ENCODE data around the gene TDO2.
A peak's percentile ranks its signal among the peaks of the same experiment; 100 is the strongest.

The TDO2 gene

DNA sequence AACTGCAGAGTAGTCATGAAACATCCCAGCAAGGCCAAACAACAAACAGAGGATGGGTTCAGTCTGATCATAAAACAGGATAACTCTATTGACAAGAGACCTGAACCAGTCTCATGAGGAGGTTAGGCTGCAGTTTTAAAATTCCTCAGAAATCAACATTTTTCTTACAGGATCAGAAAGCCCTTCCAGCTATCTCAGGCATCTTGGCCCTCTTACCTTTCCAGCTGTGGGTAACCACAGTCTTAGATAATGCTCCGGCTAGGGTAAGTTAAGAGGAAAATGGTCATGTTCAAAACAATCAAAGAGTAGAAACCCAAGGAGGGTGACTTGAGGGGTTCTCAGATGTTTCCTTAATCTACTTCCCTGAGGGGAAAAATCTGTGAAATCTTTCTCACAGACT lies 45.0 kb downstream of the TDO2 start:
- in situ Hi-C loops (cut with MboI; ENCODE audit: low pct_unique_long_range_greater_than_20kb, low sequenced_read_pairs, unreplicated experiment) = no loop called here
- no peak for DNase-seq (ENCODE audit: low spot score)
- TF ChIP-seq, protein P1, sequence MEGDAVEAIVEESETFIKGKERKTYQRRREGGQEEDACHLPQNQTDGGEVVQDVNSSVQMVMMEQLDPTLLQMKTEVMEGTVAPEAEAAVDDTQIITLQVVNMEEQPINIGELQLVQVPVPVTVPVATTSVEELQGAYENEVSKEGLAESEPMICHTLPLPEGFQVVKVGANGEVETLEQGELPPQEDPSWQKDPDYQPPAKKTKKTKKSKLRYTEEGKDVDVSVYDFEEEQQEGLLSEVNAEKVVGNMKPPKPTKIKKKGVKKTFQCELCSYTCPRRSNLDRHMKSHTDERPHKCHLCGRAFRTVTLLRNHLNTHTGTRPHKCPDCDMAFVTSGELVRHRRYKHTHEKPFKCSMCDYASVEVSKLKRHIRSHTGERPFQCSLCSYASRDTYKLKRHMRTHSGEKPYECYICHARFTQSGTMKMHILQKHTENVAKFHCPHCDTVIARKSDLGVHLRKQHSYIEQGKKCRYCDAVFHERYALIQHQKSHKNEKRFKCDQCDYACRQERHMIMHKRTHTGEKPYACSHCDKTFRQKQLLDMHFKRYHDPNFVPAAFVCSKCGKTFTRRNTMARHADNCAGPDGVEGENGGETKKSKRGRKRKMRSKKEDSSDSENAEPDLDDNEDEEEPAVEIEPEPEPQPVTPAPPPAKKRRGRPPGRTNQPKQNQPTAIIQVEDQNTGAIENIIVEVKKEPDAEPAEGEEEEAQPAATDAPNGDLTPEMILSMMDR (IDR thresholded peaks at IDR 0.05; ENCODE audit: extremely low read depth, insufficient read depth, missing control alignments) = no peak

DNA sequence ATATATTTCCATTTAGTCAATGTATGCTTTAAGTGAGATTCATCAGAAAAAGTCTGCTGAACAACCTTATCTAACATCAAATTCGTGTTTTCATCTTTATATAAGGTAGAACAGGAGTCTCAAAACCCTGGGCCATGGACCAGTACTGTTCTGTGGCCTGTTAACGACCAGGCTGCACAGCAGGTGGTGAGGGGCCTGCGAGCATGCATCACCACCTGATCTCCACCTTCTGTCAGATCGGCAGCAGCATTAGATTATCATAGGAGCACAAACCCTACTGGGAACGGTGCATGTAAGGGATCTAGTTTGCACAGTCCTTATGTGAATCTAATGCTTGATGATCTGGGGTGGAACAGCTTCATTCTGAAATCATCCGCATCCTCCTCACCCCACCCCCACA lies 47.0 kb downstream of the TDO2 start:
- no peak for DNase-seq (ENCODE audit: low spot score)
- in situ Hi-C loops (cut with MboI; ENCODE audit: low pct_unique_long_range_greater_than_20kb, low sequenced_read_pairs, unreplicated experiment) = loop anchor here (25.0 kb wide), 1 partner anchor 437 kb away; no protein-coding TSS in a partner anchor
- TF ChIP-seq, protein P1 (IDR thresholded peaks at IDR 0.05; ENCODE audit: extremely low read depth, insufficient read depth, missing control alignments) = no peak

DNA sequence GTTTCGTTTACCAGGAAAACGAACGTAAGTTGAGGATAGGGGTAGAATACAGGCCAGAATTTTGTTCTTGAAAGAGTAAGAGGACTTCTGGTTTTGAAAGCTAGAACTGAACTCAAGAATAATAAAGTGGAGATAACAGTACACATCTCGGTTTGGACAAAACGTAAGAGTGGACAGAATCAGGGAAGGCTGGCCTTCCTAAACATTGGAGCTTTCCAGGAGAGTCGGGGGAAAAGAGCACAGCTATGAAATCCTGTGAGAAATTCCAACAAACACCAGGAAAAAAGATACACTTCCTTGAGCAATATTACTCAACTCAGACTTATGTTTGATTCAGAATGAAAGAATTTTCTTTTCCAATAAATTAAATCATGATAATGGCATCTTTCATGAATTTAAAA lies 49.0 kb downstream of the TDO2 start:
- TF ChIP-seq, protein P1 (IDR thresholded peaks at IDR 0.05; ENCODE audit: extremely low read depth, insufficient read depth, missing control alignments) = no peak
- DNase-seq (ENCODE audit: low spot score) = no peak
- in situ Hi-C loops (cut with MboI; ENCODE audit: low pct_unique_long_range_greater_than_20kb, low sequenced_read_pairs, unreplicated experiment) = loop anchor here (25.0 kb wide), 1 partner anchor 435 kb away; no protein-coding TSS in a partner anchor

DNA sequence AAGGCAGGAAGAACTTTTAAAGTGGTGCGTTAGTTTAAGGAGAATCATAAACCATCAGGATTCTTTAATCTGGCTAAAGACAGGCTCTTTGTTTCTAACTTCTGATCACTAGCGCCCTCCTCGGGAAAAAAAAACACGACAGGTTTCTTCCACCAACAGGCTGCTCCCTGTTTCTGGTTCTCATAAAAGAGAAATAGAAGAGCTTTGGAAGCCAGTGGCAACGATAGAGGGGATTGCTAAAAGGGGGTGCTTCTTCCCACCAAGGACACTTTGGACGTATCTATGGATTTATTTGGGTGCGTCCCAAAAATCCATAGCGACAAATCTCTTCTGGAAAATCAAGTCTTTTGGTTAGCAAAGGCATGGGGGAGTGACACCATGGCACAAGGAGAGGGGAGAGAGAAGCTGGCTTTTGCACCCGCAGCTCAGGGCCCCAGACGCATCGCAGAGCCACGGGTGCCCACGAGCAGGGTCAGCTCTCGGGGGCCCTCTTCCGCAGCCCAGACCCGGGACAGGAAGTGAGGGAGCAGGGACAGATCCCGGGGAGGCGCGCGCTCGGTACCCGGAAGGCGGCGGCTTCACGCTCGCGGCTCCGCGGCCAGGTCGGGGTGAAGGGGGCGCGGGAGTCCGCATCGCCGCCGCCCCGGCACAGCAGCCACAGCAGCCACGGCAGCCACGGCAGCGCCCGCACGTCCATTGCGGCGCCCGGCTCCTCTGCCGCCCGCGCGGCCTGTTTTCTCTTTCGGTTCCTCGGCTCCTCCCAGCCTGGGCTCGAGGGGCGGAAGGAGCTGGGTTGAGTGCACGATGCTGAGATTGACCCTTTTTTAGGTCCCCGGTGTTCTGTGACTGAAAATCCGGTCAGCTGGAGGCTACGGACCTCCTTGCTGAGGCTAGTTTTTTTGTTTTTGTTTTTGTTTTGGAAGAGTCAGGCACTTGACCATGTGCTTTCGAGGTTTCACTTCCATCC lies 49.9 kb downstream of the TDO2 start, which contains the start of gene CTSO:
CTSO (minus strand) TSS at position 716 of the 967 bp plus-strand sequence; CDS start at position 697, 19 bp downstream.
- DNase-seq (ENCODE audit: low spot score) = peak; percentile 81
- in situ Hi-C loops (cut with MboI; ENCODE audit: low pct_unique_long_range_greater_than_20kb, low sequenced_read_pairs, unreplicated experiment) = loop anchor here (25.0 kb wide), 1 partner anchor 434 kb away; no protein-coding TSS in a partner anchor
- TF ChIP-seq, protein P1 (IDR thresholded peaks at IDR 0.05; ENCODE audit: extremely low read depth, insufficient read depth, missing control alignments) = peak; percentile 53

DNA sequence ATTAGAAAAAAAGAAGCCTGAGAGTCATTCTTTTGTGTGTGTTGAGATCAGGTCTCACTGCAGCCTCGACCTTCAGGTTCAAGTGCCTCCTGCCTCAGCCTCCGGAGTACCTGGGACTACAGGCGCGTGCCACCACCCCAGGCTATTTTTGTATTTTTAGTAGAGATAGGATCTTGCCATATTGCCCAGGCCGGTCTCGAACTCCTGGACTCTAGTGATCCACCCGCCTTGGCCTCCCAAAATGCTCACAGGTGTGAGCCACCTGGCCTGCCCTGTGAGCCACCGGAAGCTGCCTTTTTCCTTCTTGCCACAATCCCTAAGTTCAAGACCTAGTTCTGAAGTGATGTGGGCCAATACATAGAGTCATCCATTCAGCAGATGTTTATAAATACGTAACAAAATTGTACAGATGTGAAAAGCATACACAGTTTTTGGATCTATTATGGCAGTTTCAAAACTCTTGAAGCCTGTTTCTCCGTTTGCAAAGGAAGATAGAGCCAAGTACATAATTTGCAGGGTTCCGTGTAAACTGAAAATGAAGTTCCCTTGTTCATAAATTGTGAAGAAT lies 50.7 kb downstream of the TDO2 start:
- TF ChIP-seq, protein P1 (IDR thresholded peaks at IDR 0.05; ENCODE audit: extremely low read depth, insufficient read depth, missing control alignments) = no peak
- in situ Hi-C loops (cut with MboI; ENCODE audit: low pct_unique_long_range_greater_than_20kb, low sequenced_read_pairs, unreplicated experiment) = loop anchor here (25.0 kb wide), 1 partner anchor 433 kb away; no protein-coding TSS in a partner anchor

DNA sequence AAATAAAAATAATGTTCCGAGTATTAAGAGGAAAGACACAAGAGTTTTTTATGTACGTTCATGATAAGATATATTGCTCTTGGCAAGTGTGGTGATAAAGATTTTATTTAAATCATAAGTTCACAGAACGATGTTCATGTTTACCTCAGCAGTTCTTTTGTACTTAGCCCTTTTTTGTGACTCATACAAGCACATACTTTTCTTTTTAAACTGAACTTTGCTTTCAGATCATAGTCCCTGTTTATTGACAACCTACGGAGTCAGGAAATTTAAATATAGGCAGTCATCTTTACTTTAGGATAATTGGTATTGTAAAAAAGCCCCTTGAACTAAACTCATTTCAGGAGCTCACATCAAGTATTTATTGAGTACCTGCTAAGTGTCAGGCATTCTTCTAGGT lies 51.4 kb downstream of the TDO2 start:
- in situ Hi-C loops (cut with MboI; ENCODE audit: low pct_unique_long_range_greater_than_20kb, low sequenced_read_pairs, unreplicated experiment) = loop anchor here (25.0 kb wide), 1 partner anchor 432 kb away; no protein-coding TSS in a partner anchor
- no peak for DNase-seq (ENCODE audit: low spot score)
- TF ChIP-seq, protein P1 (IDR thresholded peaks at IDR 0.05; ENCODE audit: extremely low read depth, insufficient read depth, missing control alignments) = no peak

More for the DNA sequence above, 50.7 kb downstream of the TDO2 start:
- no peak for DNase-seq (ENCODE audit: low spot score)

Measured in GM13977 (cell line).